Loucy (cell line): ENCODE data around the gene IRF3.

Experiments
- H2AFZ ChIP-seq: fragments of 200-600 bp; sonication (generic); 2 replicates; pipeline ENCODE4 v1.6.0; 2016; ENCODE audit warnings: antibody characterized with exemption, mild to moderate bottlenecking, low read length, moderate library complexity
- H3F3A ChIP-seq: fragments of 200-600 bp; 2 replicates; pipeline ENCODE4 v1.6.0; 2016; ENCODE audit warnings: antibody characterized with exemption, low read depth, mild to moderate bottlenecking
- H3K27me3 ChIP-seq: fragments of 200-600 bp; sonication (generic); 2 replicates; pipeline ENCODE4 v1.6.1; 2014; ENCODE audit warnings: low read length, mild to moderate bottlenecking; ENCODE audit not compliant: insufficient read depth, poor library complexity, severe bottlenecking
- H3K36me3 ChIP-seq: fragments of 200-600 bp; sonication (generic); 2 replicates; pipeline ENCODE4 v1.6.1; 2016; ENCODE audit warnings: low read length; ENCODE audit not compliant: insufficient read depth
- H3K4me1 ChIP-seq: fragments of 200-600 bp; sonication (generic); 2 replicates; pipeline ENCODE4 v1.5.1; 2014; ENCODE audit warnings: low read length, mild to moderate bottlenecking; ENCODE audit not compliant: insufficient read depth, poor library complexity, severe bottlenecking
- H3K4me2 ChIP-seq: fragments of 200-600 bp; sonication (generic); 2 replicates; pipeline ENCODE4 v1.6.0; 2014; ENCODE audit warnings: antibody characterized with exemption, low read length, low read depth, mild to moderate bottlenecking; ENCODE audit not compliant: poor library complexity, severe bottlenecking
- H3K4me3 ChIP-seq: fragments of 200-600 bp; sonication (generic); 2 replicates; pipeline ENCODE4 v1.5.1; 2014; ENCODE audit warnings: low read length, mild to moderate bottlenecking, mixed read lengths; ENCODE audit not compliant: poor library complexity, severe bottlenecking
- H3K79me2 ChIP-seq: fragments of 200-600 bp; sonication (generic); 2 replicates; pipeline ENCODE4 v1.6.1; 2014; ENCODE audit warnings: low read length; ENCODE audit not compliant: insufficient read depth
- H3K9ac ChIP-seq: fragments of 200-600 bp; sonication (generic); 2 replicates; pipeline ENCODE4 v1.6.0; 2014; ENCODE audit warnings: mild to moderate bottlenecking, low read depth, low read length, moderate library complexity; ENCODE audit not compliant: poor library complexity, severe bottlenecking
- H3K9me2 ChIP-seq: fragments of 200-600 bp; sonication (generic); replicated peaks from 2 replicates; pipeline ENCODE4 v1.6.1; 2016; ENCODE audit warnings: low read depth, low read length, mixed read lengths
- H3K9me3 ChIP-seq: fragments of 200-600 bp; sonication (generic); 2 replicates; pipeline ENCODE4 v1.6.1; 2014; ENCODE audit warnings: mild to moderate bottlenecking, antibody characterized with exemption, low read length, low read depth; ENCODE audit not compliant: insufficient read depth
- H4K20me1 ChIP-seq: fragments of 200-600 bp; sonication (generic); 2 replicates; pipeline ENCODE4 v1.6.0; 2014; ENCODE audit warnings: antibody characterized with exemption, low read length, mild to moderate bottlenecking; ENCODE audit not compliant: insufficient read depth, poor library complexity, severe bottlenecking
- CTCF ChIP-seq: fragments of 200-600 bp; sonication (generic); conservative IDR thresholded peaks from 2 replicates; pipeline ENCODE4 v1.5.1; 2014; ENCODE audit warnings: mild to moderate bottlenecking, antibody characterized with exemption, low read length
- EZH2phosphoT487 ChIP-seq: fragments of 200-600 bp; IDR thresholded peaks from 2 replicates; pipeline ENCODE4 v1.6.1; 2018; ENCODE audit warnings: antibody characterized with exemption, mild to moderate bottlenecking, moderate library complexity, borderline replicate concordance

The IRF3 gene

GRCh38 chr19:49656456-49657109 lies 9.1 kb downstream of the IRF3 start:
- Histone ChIP-seq H3K9me3 (no peaks in the 10 kb centered on the region), H3K27me3 (no peaks in the 10 kb centered on the region), H3K9me2 (no peaks in the 10 kb centered on the region), H3K4me3 (no peak overlapping the region), H3K4me1 (no peaks in the 10 kb centered on the region), H3K79me2 (no peaks in the 10 kb centered on the region), H3K4me2 (no peak overlapping the region), H3K36me3 (peaks cover 60% of the 10 kb centered on the region; the same call in 1 of the 2 replicates), H4K20me1 (no peaks in the 10 kb centered on the region), H3F3A (no peaks in the 10 kb centered on the region), H3K9ac (no peak overlapping the region), H2AFZ (no peak overlapping the region)
- no peak for TF ChIP-seq EZH2phosphoT487
- TF ChIP-seq CTCF: no peak

GRCh38 chr19:49655570-49656455 lies 9.8 kb downstream of the IRF3 start:
- TF ChIP-seq CTCF (no peak), EZH2phosphoT487 (no peak)
- Histone ChIP-seq H3F3A (no peaks in the 10 kb centered on the region), H3K4me1 (no peaks in the 10 kb centered on the region), H4K20me1 (no peaks in the 10 kb centered on the region), H3K9me3 (no peaks in the 10 kb centered on the region), H3K79me2 (no peaks in the 10 kb centered on the region), H3K9me2 (no peaks in the 10 kb centered on the region), H3K36me3 (peaks cover 54% of the 10 kb centered on the region; the same call in 1 of the 2 replicates), H3K4me2 (no peak overlapping the region), H2AFZ (no peak overlapping the region), H3K4me3 (no peak overlapping the region), H3K27me3 (no peaks in the 10 kb centered on the region), H3K9ac (no peak overlapping the region)

- no peak overlapping the region for H2AFZ ChIP-seq
- H3K4me1 ChIP-seq: no peaks in the 10 kb centered on the region
- no peak overlapping the region for H3K9ac ChIP-seq
- H3K27me3 ChIP-seq: no peaks in the 10 kb centered on the region
- no peaks in the 10 kb centered on the region for H4K20me1 ChIP-seq
- peaks cover 51% of the 10 kb centered on the region; the same call in 1 of the 2 replicates for H3K36me3 ChIP-seq
- H3K9me3 ChIP-seq: no peaks in the 10 kb centered on the region
- H3F3A ChIP-seq: no peaks in the 10 kb centered on the region
- H3K4me2 ChIP-seq: no peak overlapping the region
- H3K79me2 ChIP-seq: no peaks in the 10 kb centered on the region
- no peak overlapping the region for H3K4me3 ChIP-seq
- no peak for TF ChIP-seq EZH2phosphoT487
- no peak for TF ChIP-seq CTCF
- H3K9me2 ChIP-seq: no peaks in the 10 kb centered on the region
These were observed 11.1 kb downstream of the IRF3 start for GRCh38 chr19:49654581-49654980.
